PC-3 (cell line): ENCODE measurements around the gene PCNT.

ENCODE experiments used
- EZH2phosphoT487 ChIP-seq: fragments of 300-600 bp; sonication (generic); IDR thresholded peaks from 2 replicates; pipeline ENCODE4 v1.6.1; 2018; ENCODE audit warnings: mild to moderate bottlenecking, antibody characterized with exemption, low read length, borderline replicate concordance
- TF ChIP-seq, protein P1 (sequence below): fragments of 300-600 bp; sonication (generic); conservative IDR thresholded peaks from 2 replicates; pipeline ENCODE4 v1.5.1; 2017; ENCODE audit warnings: antibody characterized with exemption, low read depth, mild to moderate bottlenecking, low read length

GRCh38 chr21:46465651-46466050 is 141.7 kb downstream of the PCNT start:
- TF ChIP-seq, protein P1, sequence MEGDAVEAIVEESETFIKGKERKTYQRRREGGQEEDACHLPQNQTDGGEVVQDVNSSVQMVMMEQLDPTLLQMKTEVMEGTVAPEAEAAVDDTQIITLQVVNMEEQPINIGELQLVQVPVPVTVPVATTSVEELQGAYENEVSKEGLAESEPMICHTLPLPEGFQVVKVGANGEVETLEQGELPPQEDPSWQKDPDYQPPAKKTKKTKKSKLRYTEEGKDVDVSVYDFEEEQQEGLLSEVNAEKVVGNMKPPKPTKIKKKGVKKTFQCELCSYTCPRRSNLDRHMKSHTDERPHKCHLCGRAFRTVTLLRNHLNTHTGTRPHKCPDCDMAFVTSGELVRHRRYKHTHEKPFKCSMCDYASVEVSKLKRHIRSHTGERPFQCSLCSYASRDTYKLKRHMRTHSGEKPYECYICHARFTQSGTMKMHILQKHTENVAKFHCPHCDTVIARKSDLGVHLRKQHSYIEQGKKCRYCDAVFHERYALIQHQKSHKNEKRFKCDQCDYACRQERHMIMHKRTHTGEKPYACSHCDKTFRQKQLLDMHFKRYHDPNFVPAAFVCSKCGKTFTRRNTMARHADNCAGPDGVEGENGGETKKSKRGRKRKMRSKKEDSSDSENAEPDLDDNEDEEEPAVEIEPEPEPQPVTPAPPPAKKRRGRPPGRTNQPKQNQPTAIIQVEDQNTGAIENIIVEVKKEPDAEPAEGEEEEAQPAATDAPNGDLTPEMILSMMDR: no peak
- no peak for TF ChIP-seq EZH2phosphoT487
